SK-N-SH (cell line): ENCODE measurements around the gene HSPD1. TPM values are rescaled to one million over a fixed set of nuclear protein-coding genes. Genes with fewer than 3 reads are reported as not detected.

ENCODE experiments used
- CTCF ChIA-PET: fragments of 300-600, 350-600 bp; formaldehyde crosslinking; extraction: SDS; loops from one replicate; lab custom pipeline; 2021; lab: Yijun Ruan, JAX
- POLR2A ChIA-PET: fragments of 350-600 bp; sonication (Branson Sonifier 250); formaldehyde crosslinking; extraction: SDS; loops from one replicate; lab custom pipeline; 2020; ENCODE audit warnings: antibody characterized with exemption, inconsistent platforms; lab: Yijun Ruan, JAX
- DNase-seq: peaks from one replicate; pipeline ENCODE4 v3.0.0; 2012
- H2AFZ ChIP-seq: fragments of 200-600 bp; sonication (generic); 2 replicates; pipeline ENCODE4 v1.8.1; 2016; ENCODE audit warnings: antibody characterized with exemption, mild to moderate bottlenecking, low read depth
- H3F3A ChIP-seq: fragments of 200-600 bp; sonication (generic); replicated peaks from 2 replicates; pipeline ENCODE3; 2016; ENCODE audit warnings: antibody characterized with exemption, mild to moderate bottlenecking; ENCODE audit not compliant: insufficient read depth
- H3K27ac ChIP-seq, 2 experiments: fragments of 200-500 bp in 1 of 2; fragments of 200-600 bp in 1 of 2; sonication (Bioruptor generic) in 1 of 2; sonication (generic), shearing (Covaris generic) in 1 of 2; 2 replicates each; pipeline versions ENCODE4 v1.5.1 to v1.6.1; 2014 to 2016; ENCODE audit warnings: low read depth in 2 of 2, inconsistent platforms in 1 of 2, low read length in 1 of 2, mild to moderate bottlenecking in 1 of 2, mixed read lengths in 1 of 2
- H3K27me3 ChIP-seq: fragments of 200-600 bp; sonication (generic), shearing (Covaris generic); 2 replicates; pipeline ENCODE4 v1.6.1; 2016; ENCODE audit warnings: mixed run types; ENCODE audit not compliant: insufficient read depth
- H3K36me3 ChIP-seq, 2 experiments: fragments of 200-500 bp in 1 of 2; fragments of 200-600 bp in 1 of 2; sonication (Bioruptor generic) in 1 of 2; sonication (generic) in 1 of 2; replicated peaks in 1 of 2; 2 replicates each; pipeline versions ENCODE3 to v1.5.1; 2014 to 2016; ENCODE audit warnings: low read length in 1 of 2, mild to moderate bottlenecking in 1 of 2; ENCODE audit not compliant: insufficient read depth in 2 of 2, control insufficient read depth in 1 of 2
- H3K4me1 ChIP-seq, 2 experiments: fragments of 200-500 bp in 1 of 2; fragments of 200-600 bp in 1 of 2; sonication (Bioruptor generic) in 1 of 2; sonication (generic), shearing (Covaris generic) in 1 of 2; 2 replicates each; pipeline versions ENCODE4 v1.5.1 to v1.6.1; 2014 to 2016; ENCODE audit warnings: low read depth in 1 of 2, low read length in 1 of 2, mixed run types in 1 of 2; ENCODE audit not compliant: insufficient read depth in 2 of 2, control insufficient read depth in 1 of 2
- H3K4me2 ChIP-seq: fragments of 200-600 bp; sonication (generic), shearing (Covaris generic); 2 replicates; pipeline ENCODE4 v1.6.1; 2017; ENCODE audit warnings: mixed run types
- H3K4me3 ChIP-seq, 2 experiments: fragments of 200-500 bp in 1 of 2; fragments of 200-600 bp in 1 of 2; sonication (Bioruptor generic) in 1 of 2; sonication (generic), shearing (Covaris generic) in 1 of 2; 2 replicates each; pipeline versions ENCODE4 v1.5.1 to v1.8.1; 2014 to 2016; ENCODE audit warnings: low read depth in 2 of 2, inconsistent platforms in 1 of 2, low read length in 1 of 2, mild to moderate bottlenecking in 1 of 2, mixed read lengths in 1 of 2, moderate library complexity in 1 of 2
- H3K79me2 ChIP-seq: fragments of 200-600 bp; sonication (generic); 2 replicates; pipeline ENCODE4 v1.8.1; 2017; ENCODE audit warnings: mild to moderate bottlenecking; ENCODE audit not compliant: insufficient read depth
- H3K9ac ChIP-seq: fragments of 200-600 bp; sonication (generic); 2 replicates; pipeline ENCODE4 v1.6.1; 2017; ENCODE audit warnings: mixed run types
- H3K9me2 ChIP-seq: fragments of 200-600 bp; sonication (generic); 2 replicates; pipeline ENCODE4 v1.6.1; 2017; ENCODE audit warnings: mixed run types
- H3K9me3 ChIP-seq: fragments of 200-600 bp; sonication (generic); 2 replicates; pipeline ENCODE4 v1.6.1; 2017; ENCODE audit warnings: mixed run types, mild to moderate bottlenecking, moderate library complexity
- H4K20me1 ChIP-seq: fragments of 200-600 bp; sonication (generic); 2 replicates; pipeline ENCODE4 v1.6.1; 2017; ENCODE audit warnings: mild to moderate bottlenecking, mixed run types; ENCODE audit not compliant: insufficient read depth
- CHD2 ChIP-seq: fragments of 150-350 bp; IDR thresholded peaks from 2 replicates; pipeline ENCODE4 v1.6.1; 2018; ENCODE audit warnings: low read length; ENCODE audit not compliant: partially characterized antibody
- EZH2phosphoT487 ChIP-seq: fragments of 200-600 bp; sonication (generic); IDR thresholded peaks from 2 replicates; pipeline ENCODE4 v1.6.1; 2017; ENCODE audit warnings: low read depth, mixed run types, mild to moderate bottlenecking, antibody characterized with exemption, moderate library complexity, borderline replicate concordance
- GABPA ChIP-seq: IDR thresholded peaks from 2 replicates; pipeline ENCODE4 v1.4.0; 2012; ENCODE audit warnings: low read depth, mild to moderate bottlenecking
- GATA2 ChIP-seq: sonication (generic); formaldehyde crosslinking; IDR thresholded peaks from 2 replicates; pipeline ENCODE4 v1.5.0; 2020; ENCODE audit warnings: mild to moderate bottlenecking, missing genetic modification reagents
- JUND ChIP-seq: IDR thresholded peaks from 2 replicates; pipeline ENCODE4 v1.4.0; 2012
- MXI1 ChIP-seq: IDR thresholded peaks from 2 replicates; pipeline ENCODE4 v1.6.1; 2012; ENCODE audit warnings: mild to moderate bottlenecking, low read depth, low read length, improper control_type of control experiment
- NRF1 ChIP-seq: IDR thresholded peaks from 2 replicates; pipeline ENCODE4 v1.6.1; 2012; ENCODE audit warnings: low read depth, mild to moderate bottlenecking, low read length
- PBX3 ChIP-seq: IDR thresholded peaks from 2 replicates; pipeline ENCODE4; 2012
- TAF1 ChIP-seq: IDR thresholded peaks from 2 replicates; pipeline ENCODE4 v1.6.1; 2012; ENCODE audit warnings: low read depth, mild to moderate bottlenecking, low read length, moderate library complexity, borderline replicate concordance
- TEAD4 ChIP-seq: IDR thresholded peaks from 2 replicates; pipeline ENCODE4 v1.4.0; 2012; ENCODE audit warnings: mild to moderate bottlenecking, borderline replicate concordance; ENCODE audit not compliant: insufficient read depth
- YY1 ChIP-seq: IDR thresholded peaks from 2 replicates; pipeline ENCODE4 v1.4.0; 2012; ENCODE audit warnings: low read depth, mild to moderate bottlenecking
- WGBS: methylation state at CpG from one replicate; pipeline ENCODE4 v1.1.6; 2017; ENCODE audit warnings: low lambda C conversion rate; 5-methylcytosine and 5-hydroxymethylcytosine counted together
- polyA plus RNA-seq, 3 experiments: library from polyadenylated mRNA; depleted of rRNA; stranded (reverse); fragments of >200 nt; gene quantifications; 2 replicates each; pipeline ENCODE4 v1.2.3, GENCODE V29; 2012
- TF ChIP-seq, protein P1 (sequence below): IDR thresholded peaks from 2 replicates; pipeline ENCODE4 v1.4.0; 2012; ENCODE audit warnings: low read depth, borderline replicate concordance
- TF ChIP-seq, protein P2 (sequence below): fragments of 200-600 bp; sonication (generic); IDR thresholded peaks from 2 replicates; pipeline ENCODE4 v1.6.1; 2017; ENCODE audit warnings: antibody characterized with exemption, mild to moderate bottlenecking, moderate library complexity

Gene HSPD1
- polyA plus RNA-seq, 1 of the 3 experiments (the other 2 are of a cell fraction), result 212 TPM

GRCh38 chr2:197477797-197478196 lies 21.8 kb downstream of the HSPD1 start:
- Histone ChIP-seq H3K4me3 (no peak overlapping the region), H2AFZ (no peak overlapping the region), H3K9ac (no peak overlapping the region), H3K4me1 (no peaks in the 10 kb centered on the region), H3K79me2 (no peaks in the 10 kb centered on the region), H3F3A (peaks cover 18% of the 10 kb centered on the region), H3K4me2 (no peak overlapping the region), H3K9me2 (no peaks in the 10 kb centered on the region), H3K27me3 (no peaks in the 10 kb centered on the region), H4K20me1 (no peaks in the 10 kb centered on the region), H3K36me3 (peaks cover 33 to 52% of the 10 kb centered on the region in 2 experiments), H3K9me3 (no peaks in the 10 kb centered on the region), H3K27ac (no peak overlapping the region)
- no peak for DNase-seq
- POLR2A ChIA-PET, result interaction anchor here (1.0 kb wide), 1 partner anchor 22 kb away, joined by 4 read pairs; the partner anchor contains the start of genes HSPD1 and HSPE1
- TF ChIP-seq GABPA (no peak), MXI1 (no peak), EZH2phosphoT487 (no peak), NRF1 (no peak)
- CTCF ChIA-PET, result interaction anchor here (1.5 kb wide), 1 partner anchor 12 kb away, joined by 4 read pairs; no protein-coding TSS in a partner anchor
- 94% methylated on average over 3 of the region's 3 CpGs for WGBS

- Histone ChIP-seq H3K9ac (no peak overlapping the region), H3K4me2 (no peak overlapping the region), H3K9me3 (no peaks in the 10 kb centered on the region), H3K36me3 (peaks cover 35 to 74% of the 10 kb centered on the region in 2 experiments), H3K27me3 (no peaks in the 10 kb centered on the region), H2AFZ (no peak overlapping the region), H3K4me1 (no peaks in the 10 kb centered on the region), H3K79me2 (peaks cover 22% of the 10 kb centered on the region), H3K9me2 (no peaks in the 10 kb centered on the region), H4K20me1 (no peaks in the 10 kb centered on the region), H3K27ac (no peak overlapping the region), H3K4me3 (no peak overlapping the region), H3F3A (peaks cover 13% of the 10 kb centered on the region)
- ChIA-PET POLR2A (no interaction called here), CTCF (no interaction called here)
- no peak for DNase-seq
- WGBS, result 97% methylated on average over 5 of the region's 5 CpGs
- no peak for TF ChIP-seq CHD2
- no peak for TF ChIP-seq YY1
- TF ChIP-seq GATA2, result no peak
- TF ChIP-seq, protein P1, sequence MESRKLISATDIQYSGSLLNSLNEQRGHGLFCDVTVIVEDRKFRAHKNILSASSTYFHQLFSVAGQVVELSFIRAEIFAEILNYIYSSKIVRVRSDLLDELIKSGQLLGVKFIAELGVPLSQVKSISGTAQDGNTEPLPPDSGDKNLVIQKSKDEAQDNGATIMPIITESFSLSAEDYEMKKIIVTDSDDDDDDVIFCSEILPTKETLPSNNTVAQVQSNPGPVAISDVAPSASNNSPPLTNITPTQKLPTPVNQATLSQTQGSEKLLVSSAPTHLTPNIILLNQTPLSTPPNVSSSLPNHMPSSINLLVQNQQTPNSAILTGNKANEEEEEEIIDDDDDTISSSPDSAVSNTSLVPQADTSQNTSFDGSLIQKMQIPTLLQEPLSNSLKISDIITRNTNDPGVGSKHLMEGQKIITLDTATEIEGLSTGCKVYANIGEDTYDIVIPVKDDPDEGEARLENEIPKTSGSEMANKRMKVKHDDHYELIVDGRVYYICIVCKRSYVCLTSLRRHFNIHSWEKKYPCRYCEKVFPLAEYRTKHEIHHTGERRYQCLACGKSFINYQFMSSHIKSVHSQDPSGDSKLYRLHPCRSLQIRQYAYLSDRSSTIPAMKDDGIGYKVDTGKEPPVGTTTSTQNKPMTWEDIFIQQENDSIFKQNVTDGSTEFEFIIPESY, result no peak
These were observed 27.5 kb downstream of the HSPD1 start for GRCh38 chr2:197472166-197472565.

GRCh38 chr2:197464175-197464574 lies 35.5 kb downstream of the HSPD1 start:
- WGBS, result 96% methylated on average over 1 of the region's 1 CpG
- CTCF ChIA-PET, result interaction anchor here (1.1 kb wide), 2 partner anchors 8 to 36 kb away, joined by 3 to 5 read pairs; partner anchors contain the start of gene HSPE1
- Histone ChIP-seq H3K9ac (no peak overlapping the region), H3K9me2 (no peaks in the 10 kb centered on the region), H4K20me1 (peaks cover 7% of the 10 kb centered on the region), H3K27ac (no peak overlapping the region), H3K79me2 (peaks cover 72% of the 10 kb centered on the region), H3K9me3 (no peaks in the 10 kb centered on the region), H3F3A (peaks cover 5% of the 10 kb centered on the region), H3K36me3 (peaks cover 33 to 73% of the 10 kb centered on the region in 2 experiments), H2AFZ (no peak overlapping the region), H3K4me2 (no peak overlapping the region), H3K4me3 (no peak overlapping the region), H3K4me1 (no peaks in the 10 kb centered on the region), H3K27me3 (no peaks in the 10 kb centered on the region)
- no peak for DNase-seq
- POLR2A ChIA-PET, result no interaction called here
- TF ChIP-seq JUND, result no peak
- TF ChIP-seq, protein P2, sequence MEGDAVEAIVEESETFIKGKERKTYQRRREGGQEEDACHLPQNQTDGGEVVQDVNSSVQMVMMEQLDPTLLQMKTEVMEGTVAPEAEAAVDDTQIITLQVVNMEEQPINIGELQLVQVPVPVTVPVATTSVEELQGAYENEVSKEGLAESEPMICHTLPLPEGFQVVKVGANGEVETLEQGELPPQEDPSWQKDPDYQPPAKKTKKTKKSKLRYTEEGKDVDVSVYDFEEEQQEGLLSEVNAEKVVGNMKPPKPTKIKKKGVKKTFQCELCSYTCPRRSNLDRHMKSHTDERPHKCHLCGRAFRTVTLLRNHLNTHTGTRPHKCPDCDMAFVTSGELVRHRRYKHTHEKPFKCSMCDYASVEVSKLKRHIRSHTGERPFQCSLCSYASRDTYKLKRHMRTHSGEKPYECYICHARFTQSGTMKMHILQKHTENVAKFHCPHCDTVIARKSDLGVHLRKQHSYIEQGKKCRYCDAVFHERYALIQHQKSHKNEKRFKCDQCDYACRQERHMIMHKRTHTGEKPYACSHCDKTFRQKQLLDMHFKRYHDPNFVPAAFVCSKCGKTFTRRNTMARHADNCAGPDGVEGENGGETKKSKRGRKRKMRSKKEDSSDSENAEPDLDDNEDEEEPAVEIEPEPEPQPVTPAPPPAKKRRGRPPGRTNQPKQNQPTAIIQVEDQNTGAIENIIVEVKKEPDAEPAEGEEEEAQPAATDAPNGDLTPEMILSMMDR, result no peak
- no peak for TF ChIP-seq EZH2phosphoT487
- TF ChIP-seq TAF1, result no peak
- TF ChIP-seq PBX3, result no peak
- TF ChIP-seq, protein P1, result no peak
- no peak for TF ChIP-seq CHD2
- TF ChIP-seq YY1, result no peak
- TF ChIP-seq TEAD4, result no peak
